ENCODE measurements around the gene PRKCZ.

The PRKCZ gene

DNA sequence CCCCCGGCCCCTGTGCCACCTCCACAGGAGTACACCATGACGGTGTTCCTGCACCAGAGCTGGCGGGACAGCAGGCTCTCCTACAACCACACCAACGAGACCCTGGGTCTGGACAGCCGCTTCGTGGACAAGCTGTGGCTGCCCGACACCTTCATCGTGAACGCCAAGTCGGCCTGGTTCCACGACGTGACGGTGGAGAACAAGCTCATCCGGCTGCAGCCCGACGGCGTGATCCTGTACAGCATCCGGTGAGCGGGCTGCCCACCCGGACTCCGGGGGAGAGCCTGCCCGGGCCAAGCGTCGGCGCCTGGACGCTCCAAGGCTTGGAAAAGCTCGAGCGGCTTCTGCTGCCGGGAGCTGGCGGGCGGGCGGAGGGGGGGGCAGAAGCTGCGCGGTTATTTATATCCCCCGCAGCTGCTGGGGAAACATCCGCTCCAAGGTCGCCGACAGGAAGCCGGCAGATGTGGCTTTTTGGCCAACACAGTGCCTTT, 24.7 kb upstream of the PRKCZ start:
- no peak for DNase-seq

DNA sequence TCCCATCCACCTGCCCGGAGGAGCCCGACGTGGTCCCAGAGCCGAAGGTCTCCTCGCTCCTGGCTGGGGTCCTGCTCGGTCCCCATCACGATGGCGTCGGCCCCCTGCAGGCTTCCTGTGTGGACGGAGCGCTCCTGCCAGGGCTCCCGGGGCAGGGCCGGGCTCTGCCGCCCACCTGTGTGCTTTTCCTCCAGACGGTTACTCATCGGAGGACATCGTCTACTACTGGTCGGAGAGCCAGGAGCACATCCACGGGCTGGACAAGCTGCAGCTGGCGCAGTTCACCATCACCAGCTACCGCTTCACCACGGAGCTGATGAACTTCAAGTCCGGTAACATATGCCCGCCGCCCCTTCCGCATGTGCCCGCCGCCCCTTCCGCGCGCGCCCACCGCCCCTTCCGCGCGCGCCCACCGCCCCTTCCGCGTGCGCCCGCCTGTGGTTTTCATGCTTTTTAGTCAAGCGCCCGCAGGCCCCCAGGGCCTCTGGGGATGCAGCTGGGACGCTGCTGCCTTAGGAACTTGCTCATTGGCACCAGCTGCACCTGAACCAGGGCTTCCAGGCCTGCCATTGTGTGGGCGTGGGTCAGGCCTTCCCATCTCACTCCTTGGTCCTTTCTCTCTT, 22.1 kb upstream of the PRKCZ start:
- no peak for DNase-seq

DNA sequence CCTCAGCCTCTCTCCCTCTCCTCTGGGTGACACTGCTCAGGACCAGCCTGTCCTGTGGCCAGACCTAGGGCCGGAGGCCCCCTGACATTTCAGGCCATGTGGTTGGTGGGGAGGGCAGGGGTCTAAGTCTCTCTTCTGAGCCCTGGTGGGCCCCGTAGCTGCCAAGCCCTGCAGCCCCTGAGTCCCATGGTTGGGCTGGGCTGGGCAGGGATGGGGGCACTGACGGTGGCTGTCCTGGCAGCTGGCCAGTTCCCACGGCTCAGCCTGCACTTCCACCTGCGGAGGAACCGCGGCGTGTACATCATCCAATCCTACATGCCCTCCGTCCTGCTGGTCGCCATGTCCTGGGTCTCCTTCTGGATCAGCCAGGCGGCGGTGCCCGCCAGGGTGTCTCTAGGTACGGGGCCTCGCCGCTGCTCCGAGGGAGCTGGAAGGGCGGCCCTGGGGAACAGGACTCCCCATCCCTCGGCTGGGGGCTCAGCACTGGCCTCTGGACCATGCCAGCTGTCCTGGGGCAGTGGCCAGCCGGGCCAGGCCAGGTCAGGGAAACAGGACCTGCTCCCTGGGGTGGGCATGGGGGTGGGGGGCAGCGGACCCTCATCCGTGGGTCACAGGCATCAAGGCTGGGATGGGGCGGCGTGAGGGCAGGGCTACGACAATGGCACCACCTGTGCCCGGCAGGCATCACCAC, 21.2 kb upstream of the PRKCZ start:
- no peak for DNase-seq

DNA sequence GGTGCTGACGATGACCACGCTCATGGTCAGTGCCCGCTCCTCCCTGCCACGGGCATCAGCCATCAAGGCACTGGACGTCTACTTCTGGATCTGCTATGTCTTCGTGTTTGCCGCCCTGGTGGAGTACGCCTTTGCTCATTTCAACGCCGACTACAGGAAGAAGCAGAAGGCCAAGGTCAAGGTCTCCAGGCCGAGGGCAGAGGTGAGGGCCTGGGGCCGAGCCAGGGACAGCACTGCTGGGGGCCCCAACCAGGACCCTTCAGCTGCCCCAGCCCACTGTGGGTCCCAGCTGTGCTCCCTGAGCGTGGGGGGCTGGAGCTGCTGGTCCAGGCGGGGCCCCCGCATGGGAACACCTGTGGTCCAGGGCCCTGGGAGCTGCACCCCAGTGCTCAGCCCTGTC, 20.6 kb upstream of the PRKCZ start:
- DNase-seq: no peak

DNA sequence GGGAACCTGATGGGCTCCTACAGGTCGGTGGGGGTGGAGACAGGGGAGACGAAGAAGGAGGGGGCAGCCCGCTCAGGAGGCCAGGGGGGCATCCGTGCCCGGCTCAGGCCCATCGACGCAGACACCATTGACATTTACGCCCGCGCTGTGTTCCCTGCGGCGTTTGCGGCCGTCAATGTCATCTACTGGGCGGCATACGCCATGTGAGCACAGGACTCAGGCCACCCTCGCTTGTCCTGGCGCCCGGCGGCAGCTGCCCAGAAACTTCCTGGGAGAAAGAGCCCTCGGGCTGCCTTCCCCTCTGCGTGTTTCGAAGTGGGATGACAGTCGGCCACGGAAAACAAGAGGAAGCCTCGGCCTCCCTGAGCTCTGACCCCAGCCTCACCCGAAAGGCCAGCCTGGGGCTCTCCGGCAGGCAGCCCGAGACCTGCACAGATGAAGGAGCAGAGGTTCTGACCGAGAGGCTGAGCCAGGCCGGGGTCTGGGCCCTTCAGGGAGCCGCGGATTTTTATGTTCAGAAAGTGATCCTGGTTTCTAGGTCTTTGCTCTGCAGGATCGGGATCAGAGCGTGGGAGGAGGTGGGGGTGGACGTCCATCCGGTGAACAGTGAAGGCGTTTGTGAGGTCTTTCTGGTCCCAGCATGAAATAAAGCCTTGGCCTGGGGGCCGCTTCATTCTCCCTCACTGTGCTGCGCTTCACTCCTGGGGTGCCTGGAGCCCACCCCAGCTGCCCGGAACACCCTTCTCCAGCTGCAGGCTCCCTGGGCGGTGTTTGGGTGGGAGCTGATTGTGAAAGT, 19.9 kb upstream of the PRKCZ start:
- no peak for DNase-seq

DNA sequence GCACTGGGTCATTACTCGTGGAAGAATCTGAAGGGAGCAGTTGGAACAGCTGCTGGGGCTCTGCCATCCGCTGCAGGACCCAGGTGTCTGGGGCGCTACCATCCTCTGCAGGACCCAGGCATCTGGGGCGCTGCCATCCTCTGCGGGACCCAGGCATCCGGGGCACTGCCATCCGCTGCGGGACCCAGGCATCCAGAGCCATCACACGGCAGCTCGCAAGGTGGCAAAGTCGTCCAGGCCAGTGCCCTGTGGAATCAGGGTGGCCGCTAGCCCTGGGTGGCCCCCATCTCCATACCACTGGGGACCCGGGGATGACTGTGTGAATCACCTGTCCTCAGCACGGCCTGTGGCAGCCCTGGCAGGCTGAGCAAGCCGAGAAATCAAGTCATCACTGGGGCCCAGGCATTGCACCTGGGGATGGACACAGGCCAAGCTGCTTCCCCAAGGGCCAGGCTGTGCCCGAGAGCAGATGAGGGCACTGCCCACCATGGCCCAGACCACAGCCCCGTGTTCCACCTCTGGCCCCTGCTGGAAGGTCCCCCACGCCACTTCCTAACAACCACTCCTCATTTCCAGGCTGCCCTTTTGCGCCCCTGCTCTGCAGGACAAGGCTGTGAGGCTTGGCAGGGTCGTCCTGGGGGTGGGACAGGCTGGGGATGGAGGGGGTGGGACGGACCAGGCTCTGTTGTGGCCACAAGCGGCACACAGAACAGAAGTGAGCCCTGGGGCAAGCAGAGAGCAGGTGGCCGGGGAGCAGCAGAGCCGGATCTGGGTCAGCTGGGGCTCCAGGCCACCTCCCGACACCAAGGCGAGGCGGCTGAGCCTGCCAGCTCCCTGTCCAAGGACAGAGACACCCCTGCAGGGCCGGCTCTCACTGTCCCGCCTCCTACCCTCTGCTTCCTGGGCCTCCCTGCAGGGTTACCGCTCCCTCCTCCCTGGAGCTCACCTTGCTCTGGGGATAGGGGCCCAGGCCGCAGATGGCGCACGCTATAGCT, 18.4 kb upstream of the PRKCZ start:
- DNase-seq: no peak

DNA sequence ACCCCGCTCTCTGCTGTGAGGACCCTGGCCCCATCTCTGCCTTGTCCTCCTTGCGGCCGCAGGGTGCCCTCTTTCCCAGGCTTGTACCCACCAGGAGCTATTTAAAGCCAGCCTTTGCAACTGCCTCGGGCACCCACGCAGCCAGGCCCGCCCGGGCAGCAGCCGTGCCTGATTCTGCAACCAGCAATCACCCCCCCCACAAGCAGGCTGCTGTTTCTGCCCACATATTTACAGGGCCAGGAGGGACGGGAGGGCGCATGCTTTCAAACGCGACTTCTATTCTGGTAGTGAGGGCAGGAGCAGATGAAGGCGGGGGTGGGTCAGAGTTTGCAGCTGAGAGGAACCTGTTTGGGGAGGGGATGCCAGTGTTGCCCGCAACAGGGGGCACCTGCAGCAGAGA, 17.5 kb upstream of the PRKCZ start:
- no peak for DNase-seq

DNA sequence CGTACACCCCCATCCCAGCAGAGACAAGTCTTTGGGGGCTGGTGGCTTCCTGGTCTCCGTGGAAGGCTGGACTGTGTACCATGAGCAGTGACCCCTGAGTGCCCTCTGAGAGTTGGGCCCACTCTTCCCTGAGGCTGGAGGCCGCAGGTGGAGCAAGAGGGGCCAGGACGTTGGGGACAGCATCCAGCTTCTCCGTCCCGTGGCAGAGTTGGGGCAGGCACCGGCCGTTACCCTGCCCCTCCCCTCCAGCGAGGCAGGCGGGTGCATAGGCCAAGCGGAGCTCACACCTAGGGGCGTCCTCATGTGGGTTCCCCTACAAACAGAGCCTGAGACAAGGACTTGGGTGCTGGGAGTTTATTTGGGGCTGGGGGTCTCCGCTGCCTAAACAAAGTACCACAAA, 17.0 kb upstream of the PRKCZ start:
- no peak for DNase-seq

DNA sequence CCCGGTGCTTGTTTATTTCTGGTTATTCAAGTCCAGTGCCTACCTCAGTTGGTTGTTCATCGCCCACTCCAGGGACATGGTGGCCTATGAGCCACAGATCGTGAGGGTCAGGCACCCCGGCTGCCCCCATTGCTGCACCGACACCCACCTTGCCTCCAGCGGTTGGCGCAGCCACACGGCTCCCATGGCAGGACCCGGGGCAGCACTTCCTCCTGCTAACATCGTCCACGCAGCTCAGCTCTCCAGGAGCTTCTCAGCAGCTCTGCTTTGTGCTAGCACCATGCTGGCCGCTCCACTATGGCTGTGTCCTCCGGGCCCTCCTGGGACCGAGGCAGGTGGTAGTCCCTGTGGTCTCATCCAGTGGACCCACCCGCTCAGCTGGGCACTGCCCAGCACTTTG, 13.9 kb upstream of the PRKCZ start:
- DNase-seq: no peak

DNA sequence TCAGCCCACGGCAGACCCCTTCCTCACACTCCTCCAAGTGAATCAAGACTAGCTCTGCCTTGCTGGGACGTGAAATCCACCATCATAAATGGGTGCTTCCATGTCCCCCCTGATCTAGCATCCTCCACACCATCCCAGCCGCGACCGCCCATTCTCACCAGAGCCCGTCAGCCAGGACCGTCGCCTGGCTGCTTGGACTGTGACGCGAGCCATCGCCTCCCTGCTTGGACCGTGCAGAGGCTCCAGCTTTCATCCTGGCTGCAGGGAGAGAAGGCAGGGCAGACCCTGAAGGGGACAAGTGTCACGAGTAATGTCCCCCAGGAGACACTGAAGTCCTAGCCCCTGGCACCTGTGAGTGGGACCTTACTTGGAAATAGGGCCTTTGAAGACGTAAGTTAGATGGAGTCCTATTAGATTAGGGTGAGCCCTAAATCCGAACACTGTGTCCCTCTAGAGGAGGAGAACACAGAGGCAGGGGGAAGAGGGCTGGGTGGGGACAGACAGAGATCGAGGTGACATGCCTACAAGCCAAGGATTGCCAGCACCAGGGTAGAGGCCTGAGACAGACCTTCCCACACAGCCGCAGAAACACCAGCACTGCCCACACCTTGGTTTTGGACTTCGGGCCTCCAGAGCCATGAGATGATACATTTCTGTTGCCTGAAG, 12.8 kb upstream of the PRKCZ start:
- DNase-seq: no peak

DNA sequence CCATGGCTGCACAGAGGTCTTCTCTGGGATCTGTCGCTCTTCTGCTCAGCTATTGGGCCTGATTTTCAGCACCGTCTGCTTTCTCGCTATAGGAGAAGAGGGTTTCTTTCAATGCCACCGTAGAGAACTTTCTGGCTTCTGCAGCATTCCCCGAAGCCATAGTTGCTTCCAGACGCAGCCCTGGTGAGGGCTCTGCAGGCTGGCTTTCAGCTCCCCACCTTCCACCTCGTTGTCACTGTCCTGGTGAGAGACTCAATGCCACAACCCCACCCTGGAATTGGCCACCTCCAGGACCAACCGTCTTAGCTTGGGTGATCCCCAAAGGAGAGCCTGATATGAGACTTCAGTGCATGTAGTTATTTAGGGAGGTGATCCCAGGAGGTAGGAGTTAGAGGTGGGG, 12.0 kb upstream of the PRKCZ start:
- no peak for DNase-seq

DNA sequence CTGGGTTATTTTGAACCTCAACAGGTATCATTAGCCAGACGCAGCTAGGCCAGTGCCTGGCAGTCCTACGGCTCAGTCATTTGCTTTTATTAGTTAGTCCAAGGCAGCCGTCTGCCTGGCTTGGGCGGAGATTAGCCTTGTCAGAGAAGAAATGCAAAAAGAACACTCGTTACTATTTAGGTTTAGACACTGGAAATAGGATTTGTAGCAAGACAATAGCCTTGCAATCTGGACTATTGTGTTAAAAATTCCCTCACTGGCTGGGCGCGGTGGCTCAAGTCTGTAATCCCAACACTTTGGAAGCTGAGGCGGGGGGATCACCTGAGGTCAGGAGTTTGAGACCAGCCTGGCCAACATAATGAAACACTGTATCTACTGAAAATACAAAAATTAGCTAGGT, 11.0 kb upstream of the PRKCZ start:
- DNase-seq: no peak

DNA sequence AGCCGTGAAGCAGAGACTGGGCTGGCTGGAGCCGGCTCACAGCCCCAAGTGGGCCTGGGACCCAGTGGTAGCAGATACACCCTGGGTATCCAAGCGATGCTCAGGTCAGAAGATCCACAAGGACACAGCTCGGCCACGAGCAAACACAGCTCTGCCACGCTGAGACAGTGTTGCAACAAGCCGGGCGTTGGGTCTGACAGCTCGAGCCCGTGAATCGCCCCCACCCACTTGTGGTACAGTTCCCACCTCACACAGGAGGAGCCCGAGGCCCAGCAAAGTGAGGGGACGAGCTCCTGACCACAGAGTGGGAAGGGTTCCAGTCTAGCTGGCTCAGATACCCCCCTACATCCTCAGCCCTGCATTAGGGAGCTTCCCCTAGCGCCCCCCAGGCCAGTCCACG, 8.9 kb upstream of the PRKCZ start:
- no peak for DNase-seq

DNA sequence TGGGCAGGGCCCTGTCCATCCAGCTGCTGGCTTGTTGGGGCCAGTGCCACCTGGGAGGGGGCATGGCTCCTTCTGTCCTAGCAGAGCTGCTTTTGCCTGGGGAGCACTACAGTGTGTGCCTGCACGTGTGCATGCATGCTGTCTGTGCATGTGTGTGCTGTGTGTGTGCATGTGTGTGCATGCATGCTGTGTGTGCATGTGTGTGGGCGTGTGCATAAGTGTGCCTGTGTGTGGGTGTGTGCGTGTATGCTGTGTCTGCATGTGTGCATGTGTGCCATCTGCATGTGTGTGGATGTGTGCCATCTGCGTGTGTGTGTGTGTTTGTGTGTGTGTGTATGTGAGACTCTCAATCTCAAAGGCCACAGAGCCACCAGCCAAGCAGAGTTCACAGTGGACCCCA, 8.3 kb upstream of the PRKCZ start:
- no peak for DNase-seq

DNA sequence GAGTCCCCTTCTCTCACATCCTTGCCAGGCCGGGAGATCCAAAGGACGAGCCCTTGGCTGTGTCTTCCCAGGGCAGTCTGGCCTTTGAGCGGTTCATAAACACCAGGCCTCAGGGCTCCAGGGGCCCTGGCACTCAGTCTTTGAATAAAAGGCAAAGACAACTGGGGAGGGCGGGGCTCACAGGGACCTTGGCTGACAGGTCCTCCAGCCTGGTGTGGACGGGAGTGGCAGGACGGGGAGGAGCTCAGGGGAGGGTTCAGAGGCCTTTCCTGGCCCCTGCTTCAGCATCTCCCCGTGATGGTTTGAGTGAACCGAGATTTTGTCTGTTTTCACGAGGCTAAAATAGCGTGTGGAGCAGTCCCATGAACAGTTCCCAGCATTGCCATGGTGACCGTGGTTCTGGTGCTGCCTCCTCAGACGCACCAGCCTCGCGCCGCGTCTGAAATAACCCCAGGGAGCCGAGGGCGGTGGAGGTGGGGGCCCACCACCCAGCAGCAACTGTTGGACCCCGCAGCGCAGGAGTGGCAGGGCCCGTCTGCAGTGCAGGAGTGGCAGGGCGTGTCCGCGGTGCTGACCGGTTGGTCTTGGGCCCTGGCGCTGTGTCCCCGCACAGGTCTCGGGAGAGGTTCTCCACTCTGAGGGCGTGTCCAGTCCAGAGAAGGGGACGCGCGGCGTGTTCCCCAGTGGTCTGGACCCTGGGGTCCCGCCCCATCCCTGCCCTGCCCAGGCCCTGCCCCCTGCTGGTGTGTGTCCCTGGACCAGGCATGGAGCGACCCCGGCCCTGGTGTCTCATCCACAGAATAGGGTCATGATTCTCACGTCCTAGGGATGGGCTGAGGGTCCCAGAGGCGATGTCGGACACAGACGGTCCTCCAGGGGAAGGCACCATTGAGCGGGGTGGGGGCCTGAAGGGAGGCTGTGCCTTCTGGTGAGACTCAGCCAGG, 7.1 kb upstream of the PRKCZ start:
- DNase-seq: no peak

DNA sequence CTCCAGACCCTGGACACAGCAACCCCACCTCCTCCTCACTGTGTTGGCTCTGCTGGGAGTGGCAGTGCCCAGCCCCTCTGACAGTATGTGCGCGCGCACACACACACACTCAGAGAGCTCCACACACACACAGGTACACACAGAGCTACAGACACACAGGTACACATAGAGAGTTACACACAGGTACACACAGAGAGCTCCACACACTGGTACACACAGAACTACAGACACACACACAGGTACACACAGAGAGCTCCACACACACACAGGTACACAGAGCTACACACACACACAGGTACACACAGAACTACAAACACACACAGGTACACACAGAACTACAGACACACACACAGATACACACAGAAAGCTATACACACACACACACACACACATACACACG, 6.3 kb upstream of the PRKCZ start:
- DNase-seq: no peak

DNA sequence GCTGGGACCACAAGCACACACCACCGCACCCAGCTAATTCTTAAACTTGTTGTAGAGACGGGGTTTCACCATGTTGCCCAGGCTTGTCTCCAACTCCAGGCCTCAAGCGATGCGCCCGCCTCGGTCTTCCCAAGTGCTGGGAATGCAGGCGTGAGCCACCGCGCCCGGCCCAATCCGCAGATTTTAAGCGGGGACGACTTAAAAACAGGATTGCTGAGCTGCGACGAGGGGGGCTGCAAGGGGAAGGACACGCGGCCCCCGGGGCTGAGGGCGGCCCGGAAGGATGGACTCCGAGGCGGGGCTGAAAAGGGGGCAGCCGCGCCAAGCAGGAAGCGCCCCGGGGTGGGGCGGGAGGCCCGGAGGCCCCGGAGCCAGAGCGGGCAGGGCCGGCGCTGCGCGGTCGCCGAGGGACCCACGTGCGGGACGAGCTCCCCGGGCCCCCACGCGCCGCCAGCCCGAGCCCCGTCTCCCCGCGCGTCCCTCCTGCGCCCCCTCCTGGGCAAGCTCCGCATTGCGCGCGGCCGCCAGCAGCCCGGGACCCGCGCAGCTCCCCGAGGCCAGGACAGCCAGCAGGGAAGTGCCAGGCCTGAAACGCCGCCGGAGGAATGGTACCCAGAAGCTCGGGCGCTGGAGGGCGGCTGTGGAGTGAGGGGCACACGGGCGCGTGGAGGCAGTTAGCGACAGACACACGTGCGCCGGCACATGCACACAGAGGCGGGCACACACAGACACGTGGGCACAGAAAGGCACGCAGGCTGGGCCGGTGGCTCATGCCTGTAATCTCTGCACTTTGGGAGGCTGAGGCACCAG, 5.5 kb upstream of the PRKCZ start:
- DNase-seq: peak in 1 of 2 experiments; percentile 5

DNA sequence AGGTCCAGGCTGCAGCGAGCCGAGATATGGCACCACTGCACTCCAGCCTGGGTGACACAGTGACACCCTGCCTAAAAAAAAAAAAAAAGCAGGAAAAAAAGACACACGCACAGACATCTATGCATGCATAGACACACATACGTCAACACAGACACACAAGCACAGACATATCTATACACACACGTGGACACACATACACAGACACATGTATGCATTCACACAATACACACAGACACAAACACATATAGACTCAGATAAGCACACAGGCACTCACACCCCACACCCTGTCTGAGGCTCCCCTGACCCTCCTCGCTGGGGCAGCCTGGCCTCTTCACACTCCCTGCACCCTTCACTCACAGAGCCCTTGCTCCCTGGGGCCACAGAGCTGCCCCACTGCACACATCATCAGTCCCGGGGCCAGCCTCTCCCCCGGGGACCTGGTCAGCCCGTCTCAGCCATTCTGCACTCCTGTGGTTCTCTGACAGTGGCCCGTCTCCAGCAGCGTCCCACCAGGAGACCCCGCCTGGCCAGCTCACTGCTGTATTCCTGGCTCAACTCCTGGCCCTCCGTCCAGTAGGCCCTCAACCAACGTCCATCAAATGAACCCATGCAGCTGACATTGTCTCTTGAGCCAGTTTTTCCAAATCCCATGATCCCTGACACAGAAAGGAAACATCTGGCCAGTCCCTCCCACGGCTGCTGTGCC, 4.6 kb upstream of the PRKCZ start:
- DNase-seq: no peak

DNA sequence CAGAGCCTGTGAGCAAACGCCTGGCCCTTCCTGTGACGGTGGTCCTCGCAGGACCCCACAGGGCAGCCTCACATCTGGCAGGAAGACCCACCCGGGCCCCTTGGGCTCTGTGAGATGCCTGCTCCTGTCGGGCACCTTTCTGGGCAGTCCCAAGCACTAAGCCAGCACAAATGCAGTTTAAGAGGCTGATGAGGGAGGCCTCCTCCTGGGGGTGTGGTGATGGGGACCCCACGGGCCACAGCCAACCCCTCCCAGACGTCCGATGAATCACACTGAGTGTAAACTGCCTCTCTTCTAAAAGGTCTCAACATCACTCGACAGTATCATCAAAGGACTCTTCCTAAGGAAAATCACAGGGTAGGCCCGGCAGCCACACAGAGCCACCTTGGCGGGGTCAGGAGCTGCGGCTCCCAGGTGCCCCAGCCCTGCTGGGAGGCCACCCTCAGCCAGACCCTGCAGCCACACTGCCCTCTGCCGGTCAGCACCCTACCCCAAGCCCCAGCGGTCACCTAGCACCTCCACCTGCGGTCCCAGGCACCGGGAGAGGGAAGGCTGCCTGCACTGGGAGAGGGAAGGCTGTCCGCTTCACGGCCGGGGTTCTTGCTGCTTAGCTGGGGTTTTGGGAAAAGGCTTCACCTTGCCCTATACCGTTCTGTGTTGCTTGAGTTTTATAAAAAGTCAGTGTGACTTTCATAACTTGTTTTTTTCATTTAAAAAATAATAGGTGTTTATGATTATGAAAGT, 3.9 kb upstream of the PRKCZ start:
- DNase-seq: peak in 1 of 2 experiments; percentile 9
